Osteoblast (primary cell): Measurements from ENCODE around the gene EXOSC7. TPM values are rescaled to one million over a fixed set of nuclear protein-coding genes. Genes with fewer than 3 reads are reported as not detected.
A peak's percentile ranks its signal among the peaks of the same experiment; 100 is the strongest.
"Not testable (repeated sequence)": the region's sequence is repeated elsewhere in the genome, so short reads cannot be mapped to it uniquely, and the experiment has no call there.

Experiments
- DNase-seq: peaks from one replicate; pipeline ENCODE4 v3.0.0; 2011; ENCODE audit warnings: low spot score, mixed read lengths; ENCODE audit not compliant: insufficient read length; ENCODE audit errors: missing footprints
- H2AFZ ChIP-seq: 2 replicates; pipeline ENCODE4 v1.6.0; 2011; ENCODE audit warnings: mild to moderate bottlenecking, low read length
- H3K27ac ChIP-seq: 2 replicates; pipeline ENCODE4 v1.5.1; 2011; ENCODE audit warnings: mild to moderate bottlenecking, low read depth, low read length, moderate library complexity
- H3K27me3 ChIP-seq: 2 replicates; pipeline ENCODE4 v1.6.0; 2012; ENCODE audit warnings: mild to moderate bottlenecking, control low read depth, inconsistent platforms, low read length, moderate library complexity; ENCODE audit not compliant: insufficient read depth
- H3K36me3 ChIP-seq: 2 replicates; pipeline ENCODE4 v1.5.1; 2011; ENCODE audit warnings: mild to moderate bottlenecking, low read length, control low read depth, moderate library complexity; ENCODE audit not compliant: insufficient read depth
- H3K4me1 ChIP-seq: 2 replicates; pipeline ENCODE4 v1.5.1; 2011; ENCODE audit warnings: mild to moderate bottlenecking, low read length, control low read depth, moderate library complexity; ENCODE audit not compliant: insufficient read depth
- H3K4me2 ChIP-seq: 2 replicates; pipeline ENCODE4 v1.6.0; 2011; ENCODE audit warnings: mild to moderate bottlenecking, low read length; ENCODE audit not compliant: insufficient read depth
- H3K4me3 ChIP-seq: fragments of 200-600 bp; sonication (generic); 3 replicates; pipeline ENCODE4 v1.5.1; 2012; ENCODE audit warnings: mild to moderate bottlenecking, low read length, inconsistent platforms; ENCODE audit not compliant: insufficient read depth
- H3K79me2 ChIP-seq: 2 replicates; pipeline ENCODE4 v1.6.0; 2012; ENCODE audit warnings: mild to moderate bottlenecking, low read length, control low read depth, inconsistent platforms; ENCODE audit not compliant: insufficient read depth
- H3K9me3 ChIP-seq: 2 replicates; pipeline ENCODE4 v1.5.1; 2011; ENCODE audit warnings: low read depth, low read length, control low read depth
- H4K20me1 ChIP-seq: 2 replicates; pipeline ENCODE4 v1.6.0; 2012; ENCODE audit warnings: mild to moderate bottlenecking, low read length, control low read depth; ENCODE audit not compliant: insufficient read depth
- CTCF ChIP-seq: IDR thresholded peaks from 2 replicates; pipeline ENCODE4 v1.5.1; 2011; ENCODE audit warnings: mild to moderate bottlenecking, low read depth, low read length, moderate library complexity; ENCODE audit errors: extremely low read depth
- total RNA-seq: library from RNA; depleted of rRNA; stranded (reverse); fragments of >200 nt; gene quantifications from 2 replicates; pipeline ENCODE4 v1.2.3, GENCODE V29; 2012

Gene EXOSC7
- total RNA-seq, 1 donor = 31.8 TPM

GRCh38 chr3:45049807-45050206, 73.8 kb downstream of the EXOSC7 start:
- Histone ChIP-seq H3K4me2 (no peak overlapping the region), H3K36me3 (no peaks in the 10 kb centered on the region), H3K27me3 (no peaks in the 10 kb centered on the region), H3K4me1 (peaks cover 6% of the 10 kb centered on the region), H3K79me2 (no peaks in the 10 kb centered on the region), H4K20me1 (no peaks in the 10 kb centered on the region), H3K27ac (no peak overlapping the region), H2AFZ (no peak overlapping the region), H3K4me3 (no peak overlapping the region), H3K9me3 (no peaks in the 10 kb centered on the region)
- no peak for DNase-seq
- no peak for TF ChIP-seq CTCF

- Histone ChIP-seq H3K27ac (no peak overlapping the region), H4K20me1 (no peaks in the 10 kb centered on the region), H3K27me3 (no peaks in the 10 kb centered on the region), H3K4me2 (no peak overlapping the region), H3K4me3 (no peak overlapping the region), H3K4me1 (peaks cover 20% of the 10 kb centered on the region), H3K9me3 (no peaks in the 10 kb centered on the region), H2AFZ (no peak overlapping the region), H3K36me3 (no peaks in the 10 kb centered on the region), H3K79me2 (no peaks in the 10 kb centered on the region)
- no peak for TF ChIP-seq CTCF
- DNase-seq = no peak
These were observed 75.6 kb downstream of the EXOSC7 start for GRCh38 chr3:45051685-45052084.

GRCh38 chr3:45053805-45054195, 77.8 kb downstream of the EXOSC7 start:
- peaks cover 33% of the 10 kb centered on the region for H3K4me1 ChIP-seq
- not testable (repeated sequence) for DNase-seq, H3K27ac ChIP-seq

GRCh38 chr3:45054196-45054857, 78.3 kb downstream of the EXOSC7 start:
- no peaks in the 10 kb centered on the region for H3K27me3 ChIP-seq
- DNase-seq = no peak
- H4K20me1 ChIP-seq = no peaks in the 10 kb centered on the region
- TF ChIP-seq CTCF = no peak
- no peaks in the 10 kb centered on the region for H3K36me3 ChIP-seq
- H3K4me1 ChIP-seq = peaks cover 37% of the 10 kb centered on the region
- H3K4me3 ChIP-seq = no peak overlapping the region
- peak overlapping the region; percentile 23 for H3K4me2 ChIP-seq
- no peaks in the 10 kb centered on the region for H3K79me2 ChIP-seq
- H3K9me3 ChIP-seq = no peaks in the 10 kb centered on the region
- peak overlapping the region; percentile 81 for H3K27ac ChIP-seq
- H2AFZ ChIP-seq = no peak overlapping the region

More at GRCh38 chr3:45053805-45054195, 77.8 kb downstream of the EXOSC7 start:
- not testable (repeated sequence) for H3K4me2 ChIP-seq, H3K4me3 ChIP-seq, H3K36me3 ChIP-seq, H3K79me2 ChIP-seq, H4K20me1 ChIP-seq, H2AFZ ChIP-seq, H3K9me3 ChIP-seq, H3K27me3 ChIP-seq
